GM18873 (cell line): ENCODE results near the gene RASL10A.

ENCODE experiments used
- ATAC-seq: cut with Tn5 transposase; IDR thresholded peaks from one replicate; pipeline ENCODE4 v1.9.1; 2021; ENCODE audit warnings: mild to moderate bottlenecking, moderate library complexity, moderate number of reproducible peaks; ENCODE audit not compliant: unreplicated experiment, low FRiP score

RASL10A gene

DNA sequence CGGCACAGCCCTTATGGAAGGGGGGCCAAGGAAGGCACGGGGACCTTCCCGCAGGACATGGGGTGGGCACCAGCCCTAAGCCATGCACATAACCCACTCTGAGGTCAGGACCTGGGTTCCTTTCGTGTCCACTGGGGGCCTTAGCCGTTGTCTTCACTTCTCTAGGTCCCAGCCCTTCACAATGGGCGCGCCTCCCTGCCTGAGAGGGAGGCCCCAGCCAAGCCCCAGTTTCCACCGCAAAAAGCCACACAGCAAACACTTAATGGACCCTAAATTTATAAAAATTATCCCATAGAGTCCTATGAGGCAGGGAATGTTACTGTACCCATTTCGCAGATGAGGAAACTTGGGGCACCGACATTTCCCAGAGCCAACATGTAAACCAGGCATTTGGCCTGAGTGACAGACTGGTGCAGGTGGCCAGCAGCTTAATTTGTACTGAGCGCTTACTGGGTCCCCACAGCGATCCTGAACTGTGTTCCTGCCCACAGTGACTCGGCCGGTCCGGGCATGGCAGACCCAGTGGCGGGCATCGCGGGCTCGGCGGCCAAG, 7.8 kb downstream of the RASL10A start:
- no peak for ATAC-seq

DNA sequence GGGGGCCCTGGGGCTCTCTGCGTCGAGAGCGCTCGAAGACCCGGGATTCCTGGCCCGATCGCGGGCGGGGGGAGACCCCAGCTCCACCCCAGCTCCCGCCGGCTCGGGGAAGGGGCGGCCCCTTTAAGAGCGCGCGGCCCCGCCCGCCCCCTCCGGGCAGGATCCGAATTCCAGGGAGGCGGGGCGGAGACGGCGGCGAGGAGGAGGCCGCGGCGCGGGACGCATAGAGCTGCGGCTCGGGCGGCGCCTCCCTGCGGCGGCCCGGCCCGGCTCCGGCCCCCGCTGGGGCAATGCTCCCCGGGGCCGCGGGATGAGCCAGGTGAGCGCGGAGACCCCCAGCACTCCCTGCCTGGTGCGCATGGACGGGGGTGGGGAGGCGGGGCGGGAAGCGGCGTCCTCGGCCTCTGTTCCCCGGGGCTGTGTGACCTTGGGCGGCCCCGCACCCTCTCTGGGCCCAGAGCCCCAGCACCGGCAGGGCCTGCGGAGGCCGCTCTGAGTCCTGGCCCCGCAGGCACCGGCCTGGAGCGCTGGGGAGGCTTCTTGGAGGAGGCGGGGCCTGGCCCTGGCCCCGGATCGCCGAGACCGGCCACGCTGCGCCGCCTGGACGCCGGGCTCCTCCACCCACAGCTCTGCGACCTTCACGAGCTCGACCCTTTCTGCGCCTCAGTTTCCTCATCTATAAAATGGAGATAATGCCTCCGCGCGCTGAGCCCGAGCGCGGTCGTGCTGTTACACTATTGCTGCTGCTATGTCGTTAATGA, 8.5 kb downstream of the RASL10A start:
- no peak for ATAC-seq

DNA sequence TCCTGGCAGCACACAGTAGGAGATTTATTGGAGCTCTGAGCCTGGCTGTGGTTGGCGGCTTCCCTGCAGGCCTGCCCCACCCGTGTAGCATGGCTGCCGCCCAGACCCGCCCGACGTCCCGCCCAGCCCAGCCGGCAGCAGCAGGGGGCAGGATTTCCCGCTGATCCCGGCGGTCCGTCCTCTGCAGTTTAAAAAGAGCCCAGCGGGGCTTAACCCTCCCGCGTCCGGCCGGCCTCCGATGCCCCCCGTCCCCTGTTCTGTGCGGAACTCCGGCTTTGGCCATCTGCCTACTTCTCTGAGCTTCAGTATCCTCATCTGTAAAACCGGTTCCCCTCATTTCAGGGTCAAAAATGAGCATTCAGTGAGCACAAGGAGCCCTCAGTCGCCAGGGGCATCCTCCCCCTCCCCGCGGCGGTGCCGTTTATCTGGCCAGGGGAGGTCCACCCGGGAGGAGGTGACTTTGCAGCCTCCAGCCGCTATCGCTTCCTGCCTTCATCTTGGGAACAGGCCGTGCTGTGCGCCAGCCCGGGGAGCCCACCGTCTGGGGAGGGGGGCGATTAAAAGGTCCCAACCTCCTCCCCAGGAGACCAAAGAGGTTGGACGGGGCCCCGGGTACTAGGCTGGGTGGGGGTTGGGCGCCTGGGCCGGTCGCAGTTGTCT, 9.2 kb downstream of the RASL10A start, which contains the start of gene GAS2L1:
TSS of gene GAS2L1 (plus strand) at position 476 of the 660 bp plus-strand sequence. CDS start 1,456 bp downstream, outside the sequence.
- no peak for ATAC-seq

DNA sequence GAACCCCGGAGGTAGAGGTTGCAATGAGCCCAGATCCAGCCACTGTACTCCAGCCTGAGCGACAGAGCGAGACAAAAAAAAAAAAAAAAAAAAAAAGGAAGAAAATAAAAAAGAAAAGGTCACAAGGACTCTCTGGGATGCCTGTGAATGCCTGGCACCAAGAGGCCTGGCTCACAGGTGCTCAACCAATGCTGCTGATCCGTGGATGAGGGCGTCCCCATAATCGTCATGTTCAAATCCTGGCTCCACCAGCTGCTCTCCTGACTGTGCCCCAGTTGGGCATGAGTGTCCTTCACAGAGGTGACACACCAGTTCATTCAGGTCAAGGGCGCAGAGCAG, 9.7 kb downstream of the RASL10A start:
- ATAC-seq = no peak

DNA sequence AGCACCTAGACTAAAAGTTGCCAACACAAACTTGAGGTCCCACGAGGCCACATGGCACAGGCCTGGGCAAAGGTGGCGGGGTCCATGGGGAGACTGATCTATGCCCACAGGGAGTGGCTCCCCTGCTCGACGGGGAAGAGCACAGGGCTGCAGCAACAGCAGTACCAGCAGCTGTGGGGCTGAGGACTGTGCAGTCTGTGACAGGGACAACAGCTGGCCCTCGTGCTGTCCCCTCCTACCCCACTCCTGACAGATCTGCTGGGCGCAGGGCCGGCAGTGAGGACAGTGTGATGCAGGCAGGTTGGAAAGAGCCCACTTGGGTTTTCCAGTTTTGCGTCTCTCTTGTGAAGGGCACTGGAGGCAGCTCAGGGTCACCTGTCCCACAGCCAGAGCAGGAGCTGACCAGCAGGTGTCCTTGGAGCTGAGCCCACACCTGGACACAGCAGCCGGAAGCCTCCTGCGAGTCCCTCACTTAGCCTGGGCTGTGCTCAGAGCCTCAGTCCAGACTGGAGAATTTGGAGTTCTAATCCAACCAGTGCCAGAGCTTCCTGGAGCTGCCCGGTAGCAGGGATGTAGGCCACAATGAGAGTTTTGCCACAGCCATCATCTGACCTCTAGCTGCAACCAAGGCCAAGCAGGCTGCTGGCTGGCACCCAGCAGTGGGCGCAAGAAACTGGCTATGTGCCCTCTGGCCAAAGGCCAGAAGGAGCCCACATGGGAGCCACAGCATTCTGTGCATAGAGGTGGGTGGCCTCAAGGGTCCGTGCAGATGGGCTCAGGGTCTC, 12.6 kb downstream of the RASL10A start:
- ATAC-seq = no peak

DNA sequence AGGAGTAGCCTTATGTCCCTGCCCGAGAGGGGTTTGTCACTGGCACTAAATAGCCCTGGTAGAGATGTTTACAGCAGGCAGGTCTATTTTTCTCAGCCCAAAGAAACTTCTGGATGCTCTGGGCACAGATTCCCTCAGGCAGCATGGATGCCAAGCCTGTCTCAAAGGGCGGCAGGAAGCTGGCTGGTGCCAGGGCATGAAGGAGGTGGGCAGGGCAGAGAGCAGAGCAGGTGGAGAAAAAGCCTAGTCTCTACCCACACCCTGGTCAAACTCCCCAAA, 13.2 kb downstream of the RASL10A start:
- no peak for ATAC-seq

DNA sequence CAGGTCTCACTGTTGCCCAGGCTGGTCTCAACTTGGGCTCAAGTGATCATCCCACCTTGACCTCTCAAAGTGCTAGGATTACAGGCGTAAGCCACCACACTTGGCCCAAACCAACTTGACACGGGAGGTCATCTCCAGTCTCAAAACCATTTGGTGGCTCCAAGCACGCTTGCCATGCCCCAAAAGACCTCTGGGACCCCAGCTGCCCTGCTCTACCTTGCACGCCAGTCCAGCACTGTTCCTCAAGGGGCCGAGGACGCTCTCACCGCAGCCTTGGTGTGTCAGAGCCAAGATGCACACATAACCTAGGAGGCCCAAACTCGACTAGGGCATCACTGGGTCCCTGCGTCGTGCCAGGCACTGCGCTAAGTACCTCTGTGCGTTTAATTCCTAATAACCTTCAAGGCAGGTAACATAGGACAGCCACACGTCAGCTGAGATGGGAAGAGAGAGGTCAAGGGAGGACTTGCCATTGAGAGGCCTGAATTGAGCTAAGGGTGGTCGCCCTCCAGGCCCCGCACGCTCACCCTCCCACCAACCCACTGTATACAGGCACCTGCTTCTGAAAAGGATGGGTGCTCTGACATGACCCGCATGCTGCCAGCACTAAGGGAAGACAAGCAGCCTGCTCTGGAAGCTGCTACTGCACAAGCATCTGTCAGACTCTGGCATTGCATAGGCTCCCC, 13.6 kb downstream of the RASL10A start:
- ATAC-seq = no peak

DNA sequence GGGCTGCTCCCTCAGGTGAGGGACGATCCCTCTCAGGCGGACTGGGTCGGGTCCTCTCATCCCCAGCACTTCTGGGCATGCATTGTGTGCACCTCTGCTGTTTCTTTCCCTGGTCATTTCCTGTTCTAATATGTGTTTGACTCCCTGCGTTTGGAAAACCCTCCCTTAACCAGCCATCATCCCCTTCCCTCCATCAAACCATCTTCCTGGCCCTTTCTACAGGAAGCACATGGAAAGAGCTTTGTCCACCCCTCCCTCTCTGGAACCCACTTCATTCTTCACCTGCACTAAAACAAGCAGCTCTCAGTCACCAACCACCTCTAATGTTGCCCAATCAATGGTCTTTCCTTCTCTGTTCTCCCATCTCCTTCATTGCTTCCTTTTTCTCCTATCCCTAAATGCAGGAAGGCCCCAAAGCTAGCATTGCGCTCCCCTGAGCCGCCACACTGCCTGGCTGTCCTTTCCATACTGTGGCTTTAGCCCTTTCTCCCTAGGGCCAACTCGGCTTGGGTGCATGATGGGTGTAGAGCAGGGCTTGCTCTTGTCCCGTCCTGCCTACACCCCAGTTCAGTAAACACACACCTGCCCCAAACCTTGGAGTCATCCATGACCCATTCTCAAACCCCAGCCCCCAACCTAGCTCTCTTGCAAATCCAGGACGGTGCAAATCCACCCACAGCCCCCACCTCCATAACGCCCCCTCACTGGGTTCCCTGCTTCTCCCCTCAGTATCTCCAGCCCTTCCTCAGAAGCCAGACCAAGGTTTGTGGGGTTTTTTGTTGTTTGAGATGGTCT, 14.5 kb downstream of the RASL10A start:
- no peak for ATAC-seq

DNA sequence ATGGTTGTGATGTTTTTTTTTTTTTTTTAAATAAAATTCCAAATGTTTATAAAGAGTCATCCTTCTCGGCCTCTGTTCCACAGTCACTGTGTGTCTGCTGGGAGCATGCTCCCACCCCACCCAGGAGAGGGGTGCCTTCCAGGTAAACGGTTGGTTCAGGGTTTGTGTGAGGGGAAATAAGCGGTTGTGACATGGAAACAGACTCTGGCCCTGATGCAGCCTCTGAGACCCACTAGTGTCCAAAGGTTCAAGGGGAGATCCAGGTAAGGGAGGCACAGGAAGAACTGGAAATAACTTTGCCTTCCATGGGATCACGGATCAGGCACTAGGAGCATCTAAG, 15.1 kb downstream of the RASL10A start:
- ATAC-seq = no peak

DNA sequence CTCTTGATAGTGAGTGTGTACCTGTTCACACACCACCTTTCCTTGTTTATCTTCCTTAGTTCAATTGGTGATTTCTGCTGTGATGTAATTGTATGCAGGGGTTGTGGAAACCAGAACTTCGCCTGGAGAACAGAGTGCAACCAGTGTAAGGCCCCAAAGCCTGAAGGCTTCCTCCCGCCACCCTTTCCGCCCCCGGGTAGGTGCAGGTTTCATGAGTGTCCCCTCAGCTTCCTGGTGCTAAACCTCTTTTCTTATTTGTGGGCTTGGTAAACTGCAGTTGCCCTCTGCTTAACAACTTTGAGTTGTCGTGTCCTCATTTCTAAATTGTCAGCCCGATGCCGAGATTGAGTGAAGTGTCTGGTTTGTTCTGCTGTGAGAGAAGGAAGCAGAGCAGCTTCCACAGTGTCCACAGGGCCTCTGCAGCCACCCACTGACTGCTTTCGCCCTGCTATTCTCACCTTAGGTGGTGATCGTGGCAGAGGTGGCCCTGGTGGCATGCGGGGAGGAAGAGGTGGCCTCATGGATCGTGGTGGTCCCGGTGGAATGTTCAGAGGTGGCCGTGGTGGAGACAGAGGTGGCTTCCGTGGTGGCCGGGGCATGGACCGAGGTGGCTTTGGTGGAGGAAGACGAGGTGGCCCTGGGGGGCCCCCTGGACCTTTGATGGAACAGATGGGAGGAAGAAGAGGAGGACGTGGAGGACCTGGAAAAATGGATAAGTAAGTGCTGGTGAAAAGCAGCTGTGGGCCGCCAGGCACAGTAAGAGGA, 16.2 kb downstream of the RASL10A start:
- ATAC-seq = no peak

DNA sequence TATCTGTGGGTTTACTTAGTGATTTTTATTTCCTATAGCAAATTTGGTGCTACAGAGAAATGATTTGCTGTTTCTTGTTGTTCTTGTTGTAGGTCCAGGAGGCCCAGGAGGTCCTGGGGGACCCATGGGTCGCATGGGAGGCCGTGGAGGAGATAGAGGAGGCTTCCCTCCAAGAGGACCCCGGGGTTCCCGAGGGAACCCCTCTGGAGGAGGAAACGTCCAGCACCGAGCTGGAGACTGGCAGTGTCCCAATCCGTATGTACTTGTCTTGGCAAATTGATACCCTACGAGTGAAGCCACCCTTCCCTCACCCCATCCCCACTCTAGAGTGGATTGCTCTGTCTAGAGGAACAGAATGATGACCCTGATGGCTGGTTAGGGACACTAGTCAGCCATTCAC, 16.9 kb downstream of the RASL10A start:
- no peak for ATAC-seq

DNA sequence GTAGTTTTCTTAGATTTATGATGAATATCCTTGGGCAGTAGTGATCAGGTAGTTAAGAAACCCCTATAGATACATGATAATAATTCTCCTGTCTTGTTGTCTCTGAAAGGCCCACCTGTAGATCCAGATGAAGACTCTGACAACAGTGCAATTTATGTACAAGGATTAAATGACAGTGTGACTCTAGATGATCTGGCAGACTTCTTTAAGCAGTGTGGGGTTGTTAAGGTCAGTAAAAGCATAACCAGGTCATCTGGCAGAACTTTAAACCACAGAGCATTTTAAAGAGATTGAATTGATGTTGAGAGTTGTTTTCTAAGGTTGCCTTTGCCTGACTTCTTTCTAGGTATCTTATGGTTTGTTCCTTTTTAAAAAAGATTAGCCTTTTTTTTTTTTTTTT, 23.1 kb downstream of the RASL10A start:
- no peak for ATAC-seq

DNA sequence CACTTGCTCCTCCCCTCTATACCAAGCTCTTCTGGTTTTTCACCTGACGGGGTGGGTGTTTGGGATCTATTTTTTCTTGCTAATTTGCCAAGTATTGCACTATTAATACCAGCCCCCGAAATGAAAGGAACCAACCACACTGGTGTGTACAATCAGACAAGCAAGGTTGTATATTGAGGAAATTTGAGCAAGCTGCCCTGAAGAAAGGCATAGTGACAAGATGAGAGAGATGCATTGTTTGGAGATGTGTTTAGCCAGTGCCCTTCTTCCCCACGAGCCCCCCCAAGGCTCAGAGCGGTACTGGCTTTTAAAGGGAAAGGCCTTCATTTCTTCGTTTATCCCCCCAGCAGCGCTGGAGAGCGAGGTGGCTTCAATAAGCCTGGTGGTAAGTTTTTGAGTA, 24.3 kb downstream of the RASL10A start:
- ATAC-seq = no peak

DNA sequence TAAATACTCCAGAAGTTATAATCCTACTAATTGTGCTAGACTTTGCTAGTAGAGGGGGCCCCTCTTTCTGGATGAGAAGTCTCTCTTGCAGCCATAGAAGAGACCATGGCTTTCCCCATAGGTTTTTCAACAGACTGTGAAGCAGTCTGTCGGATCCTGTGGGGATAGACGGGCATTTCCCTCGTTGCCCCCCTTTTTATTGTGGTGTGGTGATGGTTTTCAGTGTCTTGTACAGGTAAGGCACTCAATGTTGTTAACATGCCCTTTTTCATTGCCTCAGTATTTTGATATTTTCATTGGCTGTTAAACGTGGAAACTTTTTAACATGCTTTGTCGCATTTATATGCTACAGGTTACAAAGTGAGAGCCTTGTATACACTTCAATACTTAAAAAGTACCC, 25.4 kb downstream of the RASL10A start:
- ATAC-seq = no peak

DNA sequence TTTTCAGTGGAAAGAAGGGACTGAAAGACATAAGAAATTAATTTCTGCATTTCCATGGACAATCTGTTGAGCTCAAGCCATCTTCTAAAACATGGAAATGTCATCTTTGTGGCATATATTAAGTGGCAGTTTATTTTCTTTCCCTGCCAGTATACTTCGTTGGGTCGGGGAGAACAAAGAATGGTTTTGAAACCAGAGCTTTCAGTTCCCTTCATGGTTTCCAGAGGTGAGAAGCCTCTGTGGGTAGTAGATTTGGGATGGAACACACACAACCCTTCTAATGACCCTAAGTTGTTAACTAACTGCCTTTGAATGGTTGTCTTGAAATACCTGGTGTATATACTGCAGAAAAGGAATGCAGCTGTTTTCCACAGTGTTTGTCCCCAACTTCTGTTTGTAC, 26.7 kb downstream of the RASL10A start:
- no peak for ATAC-seq

DNA sequence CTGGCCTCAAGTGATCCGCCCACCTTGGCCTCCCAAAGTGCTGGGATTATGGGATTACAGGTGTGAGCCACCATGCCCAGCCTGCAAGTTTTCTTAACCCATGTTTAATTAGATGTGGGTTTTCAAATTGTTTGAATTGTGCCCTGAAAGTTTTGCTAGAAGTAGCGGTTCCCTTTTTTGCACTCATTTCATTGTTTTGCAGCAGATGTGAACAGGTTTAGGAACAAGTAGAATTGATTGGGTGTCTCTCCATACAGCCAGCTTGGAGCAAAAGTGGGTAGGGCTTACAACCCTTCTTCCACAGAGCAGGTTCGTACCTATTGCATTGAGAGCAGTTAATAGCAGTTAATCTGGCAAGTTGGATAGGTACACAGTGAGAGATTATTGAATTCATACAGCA, 31.3 kb downstream of the RASL10A start:
- ATAC-seq = no peak

DNA sequence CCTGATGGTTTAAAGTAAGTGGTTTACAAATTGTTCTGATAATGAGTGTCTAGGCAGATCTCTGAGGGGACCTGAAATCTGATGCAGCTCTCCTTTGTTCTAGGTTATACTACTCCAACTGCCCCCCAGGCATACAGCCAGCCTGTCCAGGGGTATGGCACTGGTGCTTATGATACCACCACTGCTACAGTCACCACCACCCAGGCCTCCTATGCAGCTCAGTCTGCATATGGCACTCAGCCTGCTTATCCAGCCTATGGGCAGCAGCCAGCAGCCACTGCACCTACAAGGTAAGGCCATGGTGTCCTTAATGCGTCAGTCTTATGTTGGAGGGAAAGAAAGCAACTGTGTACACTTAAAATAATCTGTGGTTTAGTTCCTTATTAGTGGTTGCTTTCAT, 37.6 kb downstream of the RASL10A start:
- no peak for ATAC-seq

DNA sequence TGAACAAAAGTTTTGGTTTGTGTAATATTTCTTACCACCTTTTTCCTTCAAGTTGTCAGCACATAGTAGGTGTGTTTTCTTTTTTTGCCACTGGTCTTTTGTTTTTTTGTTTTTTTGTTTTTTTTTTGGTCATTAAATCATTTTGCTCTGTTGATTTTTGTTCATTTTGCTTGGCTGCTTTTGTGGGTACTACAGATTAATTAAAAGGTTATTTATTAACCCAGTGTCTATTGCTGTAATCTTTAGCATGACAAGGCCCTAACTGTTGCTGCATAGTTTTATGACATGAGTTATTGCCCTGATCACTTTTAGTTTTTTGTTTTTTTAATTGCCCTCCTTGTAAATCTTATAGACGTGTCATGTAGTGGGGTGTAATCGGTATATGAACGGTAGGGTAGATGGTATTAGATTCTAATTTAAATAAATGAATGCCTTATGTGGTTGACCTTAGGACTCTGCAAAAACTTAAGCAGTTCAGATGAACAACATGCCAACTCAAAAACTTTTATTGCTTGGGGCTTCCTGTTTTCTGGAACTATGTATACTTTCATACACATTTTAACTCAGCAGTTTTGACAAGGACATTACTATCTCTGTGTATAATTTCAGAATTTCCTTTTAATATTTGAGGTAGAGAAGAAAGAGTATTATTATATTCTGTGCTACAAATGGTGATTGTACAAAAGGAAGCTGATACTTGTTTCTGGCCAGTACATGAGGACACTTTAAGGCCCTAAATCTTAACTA, 39.5 kb downstream of the RASL10A start:
- ATAC-seq = no peak

DNA sequence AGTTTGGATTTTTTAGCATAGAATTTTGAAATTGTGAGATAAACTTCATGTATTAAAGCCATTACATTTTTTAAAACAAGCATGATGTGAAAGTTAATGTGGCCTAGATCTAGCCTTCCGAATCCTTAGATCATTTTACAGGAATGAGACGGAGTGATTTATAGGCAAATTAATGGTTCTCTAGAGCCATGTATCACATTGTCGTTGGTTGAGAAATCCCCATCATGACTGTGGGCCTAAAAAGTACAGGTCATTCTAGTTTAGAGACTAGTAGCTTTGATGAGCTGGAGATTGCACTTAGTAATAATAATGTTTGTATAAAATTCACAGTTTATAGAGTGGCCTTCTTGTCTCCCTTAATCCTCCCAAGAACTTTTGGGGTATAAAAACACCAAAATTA, 40.3 kb downstream of the RASL10A start:
- no peak for ATAC-seq
